ENCODE data around the gene SMYD3.

Gene SMYD3

DNA sequence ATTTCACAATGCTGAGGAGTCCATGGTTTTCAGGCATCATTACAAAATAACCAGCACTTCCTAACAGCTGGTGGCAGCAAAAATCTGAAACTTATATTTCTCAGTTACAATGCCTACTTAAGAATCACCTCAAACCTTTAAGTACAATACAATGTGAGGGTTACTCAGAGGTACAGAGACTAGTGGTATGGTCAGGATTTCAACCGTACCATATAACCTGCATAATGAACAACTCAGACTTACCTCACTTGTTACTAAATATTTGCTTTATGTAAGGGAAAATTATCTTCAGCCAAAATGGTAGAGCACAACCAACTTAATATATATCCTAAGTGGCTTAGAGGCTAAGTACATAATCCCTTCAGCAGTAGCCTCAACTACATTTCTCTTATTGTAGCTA is 344.5 kb downstream of the SMYD3 start (continued):
- TF ChIP-seq, protein P1, sequence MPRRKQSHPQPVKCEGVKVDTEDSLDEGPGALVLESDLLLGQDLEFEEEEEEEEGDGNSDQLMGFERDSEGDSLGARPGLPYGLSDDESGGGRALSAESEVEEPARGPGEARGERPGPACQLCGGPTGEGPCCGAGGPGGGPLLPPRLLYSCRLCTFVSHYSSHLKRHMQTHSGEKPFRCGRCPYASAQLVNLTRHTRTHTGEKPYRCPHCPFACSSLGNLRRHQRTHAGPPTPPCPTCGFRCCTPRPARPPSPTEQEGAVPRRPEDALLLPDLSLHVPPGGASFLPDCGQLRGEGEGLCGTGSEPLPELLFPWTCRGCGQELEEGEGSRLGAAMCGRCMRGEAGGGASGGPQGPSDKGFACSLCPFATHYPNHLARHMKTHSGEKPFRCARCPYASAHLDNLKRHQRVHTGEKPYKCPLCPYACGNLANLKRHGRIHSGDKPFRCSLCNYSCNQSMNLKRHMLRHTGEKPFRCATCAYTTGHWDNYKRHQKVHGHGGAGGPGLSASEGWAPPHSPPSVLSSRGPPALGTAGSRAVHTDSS (tag by site-specific recombination; IDR thresholded peaks at IDR 0.05) = no peak
- TF ChIP-seq, protein P2, sequence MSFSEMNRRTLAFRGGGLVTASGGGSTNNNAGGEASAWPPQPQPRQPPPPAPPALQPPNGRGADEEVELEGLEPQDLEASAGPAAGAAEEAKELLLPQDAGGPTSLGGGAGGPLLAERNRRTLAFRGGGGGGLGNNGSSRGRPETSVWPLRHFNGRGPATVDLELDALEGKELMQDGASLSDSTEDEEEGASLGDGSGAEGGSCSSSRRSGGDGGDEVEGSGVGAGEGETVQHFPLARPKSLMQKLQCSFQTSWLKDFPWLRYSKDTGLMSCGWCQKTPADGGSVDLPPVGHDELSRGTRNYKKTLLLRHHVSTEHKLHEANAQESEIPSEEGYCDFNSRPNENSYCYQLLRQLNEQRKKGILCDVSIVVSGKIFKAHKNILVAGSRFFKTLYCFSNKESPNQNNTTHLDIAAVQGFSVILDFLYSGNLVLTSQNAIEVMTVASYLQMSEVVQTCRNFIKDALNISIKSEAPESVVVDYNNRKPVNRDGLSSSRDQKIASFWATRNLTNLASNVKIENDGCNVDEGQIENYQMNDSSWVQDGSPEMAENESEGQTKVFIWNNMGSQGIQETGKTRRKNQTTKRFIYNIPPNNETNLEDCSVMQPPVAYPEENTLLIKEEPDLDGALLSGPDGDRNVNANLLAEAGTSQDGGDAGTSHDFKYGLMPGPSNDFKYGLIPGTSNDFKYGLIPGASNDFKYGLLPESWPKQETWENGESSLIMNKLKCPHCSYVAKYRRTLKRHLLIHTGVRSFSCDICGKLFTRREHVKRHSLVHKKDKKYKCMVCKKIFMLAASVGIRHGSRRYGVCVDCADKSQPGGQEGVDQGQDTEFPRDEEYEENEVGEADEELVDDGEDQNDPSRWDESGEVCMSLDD (tag by site-specific recombination; IDR thresholded peaks at IDR 0.05) = no peak
- TF ChIP-seq ZNF2 (tag by site-specific recombination; IDR thresholded peaks at IDR 0.05) (no peak), RBAK (tag by site-specific recombination; IDR thresholded peaks at IDR 0.05) (no peak)

DNA sequence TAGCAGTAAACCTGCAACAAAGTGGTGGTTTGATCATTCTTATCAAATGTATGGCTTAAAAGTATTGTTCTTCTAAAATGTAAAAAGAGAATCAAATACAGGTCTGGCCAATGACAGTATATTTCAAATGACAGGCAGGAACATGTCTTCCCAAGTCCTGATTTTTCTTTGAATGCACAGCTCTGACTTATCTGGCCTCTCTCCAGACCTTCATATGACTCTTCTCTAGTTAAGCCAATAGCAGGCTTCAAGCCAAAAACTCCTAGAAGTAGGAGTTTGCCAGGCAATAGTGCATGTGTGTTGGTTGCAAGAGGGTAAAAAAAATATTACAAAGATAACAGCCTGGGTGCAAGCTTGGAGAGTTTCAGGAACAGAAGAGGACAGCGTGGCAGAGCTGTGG is 345.5 kb downstream of the SMYD3 start:
- Histone ChIP-seq H3K9me3 (ENCODE audit: control insufficient read depth, insufficient read depth, low read depth, low read length) (no peaks in the 10 kb centered on the region), H3K4me3 (ENCODE audit: low read depth, low read length) (no peak overlapping the region), H3K4me1 (ENCODE audit: control insufficient read depth, insufficient read depth, low read length) (no peaks in the 10 kb centered on the region), H3K36me3 (ENCODE audit: control insufficient read depth in 2 of 2, insufficient read depth in 1 of 2, low read length in 2 of 2) (no peaks in the 10 kb centered on the region), H3K27ac (ENCODE audit: extremely low read depth, low read depth, low read length) (no peak overlapping the region)
- POLR2A ChIA-PET = no interaction called here
- CTCF ChIA-PET = no interaction called here
- TF ChIP-seq GFI1B (tag by site-specific recombination; IDR thresholded peaks at IDR 0.05) = no peak
- TF ChIP-seq ZNF394 (tag by site-specific recombination; IDR thresholded peaks at IDR 0.05; ENCODE audit: borderline replicate concordance) = no peak
- no peak for TF ChIP-seq ZBTB48 (tag by site-specific recombination; IDR thresholded peaks at IDR 0.05)
- TF ChIP-seq YY1 (tag by site-specific recombination; IDR thresholded peaks at IDR 0.05) = no peak
- no peak for TF ChIP-seq ZNF350 (tag by site-specific recombination; IDR thresholded peaks at IDR 0.05)
- no peak for TF ChIP-seq ZNF660 (tag by site-specific recombination; IDR thresholded peaks at IDR 0.05)
- TF ChIP-seq ZNF514 (tag by site-specific recombination; IDR thresholded peaks at IDR 0.05) = no peak
- no peak for TF ChIP-seq ZBTB21 (tag by site-specific recombination; IDR thresholded peaks at IDR 0.05)
- no peak for TF ChIP-seq ZNF184 (tag by site-specific recombination; IDR thresholded peaks at IDR 0.05)
- TF ChIP-seq ZNF670 (tag by site-specific recombination; IDR thresholded peaks at IDR 0.05; ENCODE audit: low read depth) = no peak
- TF ChIP-seq ZNF114 (tag by site-specific recombination; IDR thresholded peaks at IDR 0.05) = no peak
- TF ChIP-seq ZNF324 (tag by site-specific recombination; IDR thresholded peaks at IDR 0.05) = no peak
- no peak for TF ChIP-seq SP2 (tag by site-specific recombination; IDR thresholded peaks at IDR 0.05)
- no peak for TF ChIP-seq ZNF544 (tag by site-specific recombination; IDR thresholded peaks at IDR 0.05)
- TF ChIP-seq ZNF221 (tag by site-specific recombination; IDR thresholded peaks at IDR 0.05; ENCODE audit: borderline replicate concordance) = no peak
- no peak for TF ChIP-seq ZNF830 (tag by site-specific recombination; IDR thresholded peaks at IDR 0.05; ENCODE audit: low read depth)
- no peak for TF ChIP-seq ZNF239 (tag by site-specific recombination; IDR thresholded peaks at IDR 0.05)
- TF ChIP-seq KLF7 (tag by site-specific recombination; IDR thresholded peaks at IDR 0.05; ENCODE audit: borderline replicate concordance) = no peak
- no peak for TF ChIP-seq ZNF571 (tag by site-specific recombination; IDR thresholded peaks at IDR 0.05)
- TF ChIP-seq, protein P3, sequence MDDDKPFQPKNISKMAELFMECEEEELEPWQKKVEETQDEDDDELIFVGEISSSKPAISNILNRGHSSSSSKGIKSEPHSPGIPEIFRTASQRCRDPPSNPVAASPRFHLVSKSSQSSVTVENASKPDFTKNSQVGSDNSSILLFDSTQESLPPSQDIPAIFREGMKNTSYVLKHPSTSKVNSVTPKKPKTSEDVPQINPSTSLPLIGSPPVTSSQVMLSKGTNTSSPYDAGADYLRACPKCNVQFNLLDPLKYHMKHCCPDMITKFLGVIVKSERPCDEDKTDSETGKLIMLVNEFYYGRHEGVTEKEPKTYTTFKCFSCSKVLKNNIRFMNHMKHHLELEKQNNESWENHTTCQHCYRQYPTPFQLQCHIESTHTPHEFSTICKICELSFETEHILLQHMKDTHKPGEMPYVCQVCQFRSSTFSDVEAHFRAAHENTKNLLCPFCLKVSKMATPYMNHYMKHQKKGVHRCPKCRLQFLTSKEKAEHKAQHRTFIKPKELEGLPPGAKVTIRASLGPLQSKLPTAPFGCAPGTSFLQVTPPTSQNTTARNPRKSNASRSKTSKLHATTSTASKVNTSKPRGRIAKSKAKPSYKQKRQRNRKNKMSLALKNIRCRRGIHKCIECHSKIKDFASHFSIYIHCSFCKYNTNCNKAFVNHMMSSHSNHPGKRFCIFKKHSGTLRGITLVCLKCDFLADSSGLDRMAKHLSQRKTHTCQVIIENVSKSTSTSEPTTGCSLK (tag by site-specific recombination; IDR thresholded peaks at IDR 0.05) = no peak
